Epithelial cell of esophagus (primary cell): Measurements from ENCODE around the gene WDR88.
"Not testable (repeated sequence)": the region's sequence is repeated elsewhere in the genome, so short reads cannot be mapped to it uniquely, and the experiment has no call there.

ENCODE experiments used
- DNase-seq: peaks from one replicate; pipeline ENCODE4 v3.0.0; 2010; ENCODE audit warnings: low read depth
- H3K4me3 ChIP-seq: 2 replicates; pipeline ENCODE4 v1.5.1; 2011; ENCODE audit warnings: mild to moderate bottlenecking, low read length, control low read depth
- TF ChIP-seq, protein P1 (sequence below): IDR thresholded peaks from 2 replicates; pipeline ENCODE4 v1.5.1; 2011; ENCODE audit warnings: low read depth, mild to moderate bottlenecking, low read length, control low read depth, inconsistent platforms; ENCODE audit not compliant: insufficient read depth; ENCODE audit errors: missing control alignments

The WDR88 gene

DNA sequence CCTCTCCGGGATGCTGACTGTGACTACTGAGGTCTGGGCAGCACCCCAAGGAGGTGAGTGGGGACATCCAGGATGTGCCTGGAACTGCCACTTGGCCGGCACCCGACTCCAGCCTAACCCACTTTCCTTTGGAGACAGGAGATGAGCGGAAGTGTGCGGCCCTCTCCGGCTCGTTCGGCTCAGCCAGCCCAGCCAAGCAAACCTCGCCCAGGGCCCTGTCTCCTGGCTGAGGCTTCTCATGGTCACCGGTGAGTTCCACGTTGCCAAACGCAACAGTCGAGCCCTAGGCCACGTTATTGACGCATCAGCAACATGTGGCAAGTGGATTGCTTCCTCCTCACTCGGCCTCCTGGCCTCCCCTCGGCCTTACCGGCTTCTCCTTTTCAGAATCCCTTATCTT, 88.2 kb downstream of the WDR88 start:
- TF ChIP-seq, protein P1, sequence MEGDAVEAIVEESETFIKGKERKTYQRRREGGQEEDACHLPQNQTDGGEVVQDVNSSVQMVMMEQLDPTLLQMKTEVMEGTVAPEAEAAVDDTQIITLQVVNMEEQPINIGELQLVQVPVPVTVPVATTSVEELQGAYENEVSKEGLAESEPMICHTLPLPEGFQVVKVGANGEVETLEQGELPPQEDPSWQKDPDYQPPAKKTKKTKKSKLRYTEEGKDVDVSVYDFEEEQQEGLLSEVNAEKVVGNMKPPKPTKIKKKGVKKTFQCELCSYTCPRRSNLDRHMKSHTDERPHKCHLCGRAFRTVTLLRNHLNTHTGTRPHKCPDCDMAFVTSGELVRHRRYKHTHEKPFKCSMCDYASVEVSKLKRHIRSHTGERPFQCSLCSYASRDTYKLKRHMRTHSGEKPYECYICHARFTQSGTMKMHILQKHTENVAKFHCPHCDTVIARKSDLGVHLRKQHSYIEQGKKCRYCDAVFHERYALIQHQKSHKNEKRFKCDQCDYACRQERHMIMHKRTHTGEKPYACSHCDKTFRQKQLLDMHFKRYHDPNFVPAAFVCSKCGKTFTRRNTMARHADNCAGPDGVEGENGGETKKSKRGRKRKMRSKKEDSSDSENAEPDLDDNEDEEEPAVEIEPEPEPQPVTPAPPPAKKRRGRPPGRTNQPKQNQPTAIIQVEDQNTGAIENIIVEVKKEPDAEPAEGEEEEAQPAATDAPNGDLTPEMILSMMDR, result no peak
- H3K4me3 ChIP-seq, result no peak overlapping the region
- DNase-seq, result no peak

DNA sequence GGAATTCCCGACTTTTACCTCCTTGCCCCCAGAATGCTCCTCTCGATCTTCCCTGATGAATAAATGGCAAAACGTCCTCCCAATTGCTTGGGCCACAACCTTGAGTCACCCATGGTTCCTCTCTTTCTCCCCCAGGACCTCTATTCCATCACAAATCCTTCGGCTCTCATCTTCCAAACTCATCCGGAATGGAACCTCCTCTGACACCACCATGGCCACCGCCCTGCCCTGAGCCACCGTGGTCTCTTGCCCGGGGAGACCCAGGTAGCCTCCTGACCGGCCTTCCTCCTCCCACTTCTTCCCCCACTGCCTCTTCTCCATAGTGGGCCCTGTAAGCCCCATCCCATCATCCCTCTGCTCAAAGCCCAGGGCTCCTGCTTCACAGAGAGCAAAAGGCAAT, 88.8 kb downstream of the WDR88 start:
- TF ChIP-seq, protein P1, result no peak
- H3K4me3 ChIP-seq, result no peak overlapping the region
- DNase-seq, result no peak

DNA sequence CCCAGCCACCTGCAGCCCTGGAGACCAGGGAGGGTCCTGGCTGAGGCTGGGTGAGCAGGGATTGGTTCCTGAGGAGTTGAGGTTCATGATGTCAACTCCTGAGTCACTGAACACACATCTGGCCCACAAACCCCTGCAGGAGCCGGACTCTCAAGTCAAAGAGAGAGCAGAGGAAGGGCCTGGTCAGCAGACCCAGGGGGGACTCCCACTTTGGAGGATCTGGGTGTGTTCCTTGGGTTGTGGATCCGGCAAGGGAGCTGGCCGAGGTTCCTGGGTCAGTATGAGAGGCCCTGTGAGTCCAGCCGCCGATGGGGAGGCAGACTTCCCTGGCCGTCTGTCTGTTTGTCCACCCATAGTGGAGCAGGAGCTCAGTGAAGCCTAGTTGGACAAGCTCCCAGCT, 89.7 kb downstream of the WDR88 start:
- DNase-seq, result no peak
- TF ChIP-seq, protein P1, result no peak
- H3K4me3 ChIP-seq, result no peak overlapping the region

DNA sequence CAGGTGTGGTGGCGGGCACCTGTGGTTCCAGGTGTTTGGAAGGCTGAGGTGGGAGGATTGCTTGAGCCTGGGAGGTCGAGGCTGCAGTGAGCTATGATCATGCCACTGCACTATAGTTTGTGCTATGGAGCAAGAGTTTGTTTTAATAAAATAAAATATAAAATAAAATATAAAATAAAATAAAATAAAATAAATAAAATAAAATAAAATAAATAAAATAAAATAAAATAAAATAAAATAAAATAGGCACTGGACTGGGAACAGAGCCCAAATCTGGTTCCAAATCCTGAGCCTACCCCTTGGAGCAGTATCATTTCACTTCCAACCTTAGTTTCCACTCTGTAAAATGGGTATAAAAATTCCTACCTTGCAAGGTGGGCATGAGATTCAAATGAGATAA, 90.3 kb downstream of the WDR88 start:
- not testable (repeated sequence) for H3K4me3 ChIP-seq, DNase-seq

DNA sequence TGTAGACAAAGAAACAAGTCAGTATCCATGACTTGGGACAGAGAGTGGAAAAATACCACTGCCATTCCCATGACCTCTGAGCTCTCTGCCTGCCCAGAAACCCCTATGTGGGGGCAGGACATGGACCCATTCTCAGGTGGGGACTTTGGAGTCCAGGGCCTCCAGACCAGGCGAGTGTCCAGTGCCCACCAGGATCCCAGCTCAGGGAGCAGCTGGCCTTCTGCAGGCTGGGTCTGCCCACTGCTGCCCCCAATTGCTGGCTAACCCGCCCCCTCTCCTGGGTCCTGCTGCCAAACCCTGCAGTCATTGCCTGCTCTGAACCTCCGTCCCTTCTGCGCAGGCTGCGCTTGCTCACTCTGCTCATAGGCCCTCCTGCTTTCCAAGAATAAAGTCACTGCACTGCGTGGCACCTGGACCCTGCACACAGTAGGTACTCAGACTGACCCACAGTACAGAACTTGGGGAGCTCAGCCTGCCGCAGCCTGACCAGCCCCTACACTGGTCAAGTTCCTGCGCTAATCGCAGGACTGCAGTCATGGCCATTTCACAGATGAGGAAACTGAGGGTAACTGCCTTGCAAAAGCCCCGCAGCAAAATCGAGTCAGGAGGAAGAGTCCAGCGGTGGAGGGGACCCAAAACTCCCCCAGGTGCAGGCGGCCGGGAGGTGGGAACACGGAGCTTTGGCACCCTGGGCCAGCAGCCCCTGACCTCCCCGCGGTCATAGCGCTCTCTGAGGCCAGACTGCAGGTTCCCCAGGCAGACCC, 93.0 kb downstream of the WDR88 start:
- TF ChIP-seq, protein P1, result no peak
- DNase-seq, result no peak

More for the DNA sequence above, 93.0 kb downstream of the WDR88 start:
- no peak overlapping the region for H3K4me3 ChIP-seq
